ENCODE data around the gene DYNC1LI2.
"Not testable (repeated sequence)": the region's sequence is repeated elsewhere in the genome, so short reads cannot be mapped to it uniquely, and the experiment has no call there.

The DYNC1LI2 gene

DNA sequence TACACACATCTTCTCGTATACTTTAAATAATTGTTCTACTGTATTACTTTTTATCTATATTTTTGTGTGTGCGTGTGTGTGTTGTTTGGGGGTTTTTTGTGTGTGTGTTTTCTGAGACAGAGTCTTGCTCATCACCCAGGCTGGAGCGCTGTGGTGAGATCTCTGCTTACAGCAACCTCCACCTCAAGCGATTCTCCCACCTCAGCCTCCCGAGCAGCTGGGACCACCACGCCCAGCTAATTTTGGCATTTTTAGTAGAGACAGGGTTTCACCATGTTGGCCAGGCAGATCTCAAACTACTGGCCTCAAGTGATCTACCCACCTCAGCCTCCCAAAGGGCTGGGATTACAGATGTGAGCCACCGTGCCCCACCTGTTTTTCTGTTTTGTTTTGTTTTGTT lies 53.4 kb downstream of the DYNC1LI2 start:
- DNase-seq (ENCODE audit: low read depth in 1 of 2, low spot score in 1 of 2), result no peak

DNA sequence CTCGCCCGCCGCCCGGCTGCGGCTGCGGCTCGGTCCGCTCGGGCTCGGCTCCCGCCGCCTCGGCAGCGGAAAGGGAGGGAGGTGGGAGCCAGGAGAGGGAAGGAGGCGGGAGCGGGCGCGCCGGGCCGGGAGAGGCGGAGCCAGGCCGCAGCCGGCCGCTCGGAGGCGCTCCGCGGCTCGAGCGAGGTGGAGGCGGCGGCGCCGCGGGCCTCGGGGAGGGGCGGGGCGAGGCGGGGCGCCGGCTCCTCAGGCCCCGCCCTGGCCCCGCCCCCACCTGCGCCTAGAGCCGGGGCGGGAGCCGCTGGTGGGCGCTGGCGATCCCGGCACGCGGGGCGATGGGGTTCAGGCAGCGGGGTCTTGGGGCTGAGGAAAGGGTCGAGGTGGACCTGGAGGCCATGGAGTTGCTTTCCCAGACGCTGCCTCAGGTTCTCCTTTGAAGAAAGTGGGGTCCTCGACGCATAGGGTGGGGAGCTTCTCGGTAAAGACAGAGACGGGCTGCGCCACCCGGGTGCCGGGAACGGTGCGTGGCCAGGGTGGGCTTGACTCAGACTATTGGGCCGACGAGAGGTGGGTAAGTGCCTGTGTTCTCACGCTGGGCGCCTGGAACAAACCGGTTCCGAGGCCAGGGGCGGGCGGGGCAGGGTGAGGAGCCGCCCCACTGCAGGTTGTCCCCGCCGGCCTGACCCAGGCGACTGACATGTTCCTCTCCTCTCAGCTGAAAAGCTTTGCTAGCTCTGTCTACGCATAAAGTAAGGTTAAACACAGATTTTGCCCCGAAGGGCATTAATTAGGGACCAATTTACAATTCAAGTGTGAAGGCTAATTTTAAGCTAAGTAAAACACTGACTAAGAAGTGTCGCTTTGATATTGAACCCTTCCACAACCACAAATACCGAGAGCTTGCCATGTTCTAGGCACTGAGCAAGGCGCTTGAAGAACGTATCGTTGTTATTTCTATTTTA lies 54.5 kb downstream of the DYNC1LI2 start, which contains the start of gene CMTM4:
Gene CMTM4, minus strand, starts transcription at position 75 of the 962 bp plus-strand sequence. CDS start 218 bp downstream, outside the sequence.
- peak; percentile 66 to 68 for DNase-seq (ENCODE audit: low read depth in 1 of 2, low spot score in 1 of 2)

DNA sequence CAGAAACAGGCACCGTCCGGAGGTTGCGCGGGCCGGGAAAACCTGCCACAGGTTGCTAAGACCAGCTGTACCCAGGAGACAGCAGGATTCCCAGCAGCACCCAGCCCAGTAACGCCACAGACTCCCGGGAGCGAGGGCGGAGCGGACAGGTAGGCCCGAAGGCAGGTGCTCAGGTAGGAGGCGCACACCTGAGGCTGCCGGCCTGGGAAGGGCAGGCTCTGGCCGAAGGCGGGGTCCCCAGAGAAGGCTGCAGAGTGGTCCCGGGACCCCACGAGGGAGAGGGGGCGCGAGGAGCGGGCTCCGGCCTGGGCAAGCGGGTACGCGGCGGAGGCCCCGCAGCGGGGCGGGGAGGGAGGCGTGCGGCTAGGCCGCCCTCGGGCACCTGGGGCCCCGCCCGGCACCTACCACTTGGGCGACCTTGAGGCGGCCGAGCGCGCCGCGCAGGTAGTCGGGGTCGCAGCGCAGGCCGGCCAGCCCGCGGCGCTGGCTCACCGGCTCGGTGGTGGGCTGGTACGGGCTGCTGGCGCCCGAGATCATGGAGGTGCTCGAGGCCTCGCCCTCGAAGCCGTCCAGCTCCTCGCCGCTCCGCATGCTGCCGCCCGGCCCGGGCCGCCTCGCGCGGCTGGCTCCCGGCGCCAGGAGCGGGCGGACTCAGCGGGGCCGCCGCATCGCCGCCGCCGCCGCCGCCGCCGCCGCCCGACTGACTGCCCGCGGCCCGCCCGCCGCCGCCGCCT lies 55.3 kb downstream of the DYNC1LI2 start:
- DNase-seq (ENCODE audit: low read depth in 1 of 2, low spot score in 1 of 2), result no peak

DNA sequence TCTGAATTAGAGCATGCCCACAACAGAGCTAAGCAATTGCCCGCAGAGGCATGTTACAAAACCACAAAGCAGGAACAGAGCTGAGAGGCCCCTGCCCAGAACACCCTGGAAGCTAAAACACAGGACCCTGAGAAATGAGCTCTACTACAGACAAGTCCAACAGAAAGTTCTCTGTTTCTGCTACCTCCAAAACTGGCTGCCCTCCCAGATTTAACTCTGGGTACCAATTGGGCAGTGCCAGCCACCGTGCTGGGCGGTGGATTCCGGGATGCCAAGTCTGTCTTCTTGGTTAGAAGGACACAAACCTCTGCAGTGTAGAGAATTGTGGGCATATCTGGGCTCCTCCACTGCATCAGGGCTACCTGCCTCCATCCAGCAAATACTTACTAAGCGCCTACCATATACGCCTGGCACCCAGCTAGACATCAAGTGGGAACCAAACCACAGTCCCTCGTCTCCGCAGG lies 55.9 kb downstream of the DYNC1LI2 start:
- DNase-seq (ENCODE audit: low read depth in 1 of 2, low spot score in 1 of 2), result no peak

DNA sequence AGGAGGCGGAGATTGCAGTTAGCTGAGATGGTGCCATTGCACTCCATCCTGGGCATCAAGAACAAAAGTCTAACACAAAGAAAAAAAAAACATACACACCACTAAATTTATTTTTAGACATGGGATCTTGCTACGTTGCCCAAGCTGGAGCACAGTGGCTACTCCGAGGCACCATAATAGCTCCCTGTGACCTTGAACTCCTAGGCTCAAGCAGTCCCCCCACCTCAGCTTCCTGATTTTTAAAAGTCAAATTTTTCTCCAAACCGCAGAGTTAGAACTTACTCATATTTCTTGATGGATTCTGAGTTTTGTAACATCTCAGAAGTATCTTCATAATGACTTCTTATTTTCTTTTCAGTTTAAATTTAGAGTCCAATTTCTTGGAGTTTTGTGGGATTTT lies 58.3 kb downstream of the DYNC1LI2 start:
- DNase-seq (ENCODE audit: low read depth in 1 of 2, low spot score in 1 of 2), result no peak

DNA sequence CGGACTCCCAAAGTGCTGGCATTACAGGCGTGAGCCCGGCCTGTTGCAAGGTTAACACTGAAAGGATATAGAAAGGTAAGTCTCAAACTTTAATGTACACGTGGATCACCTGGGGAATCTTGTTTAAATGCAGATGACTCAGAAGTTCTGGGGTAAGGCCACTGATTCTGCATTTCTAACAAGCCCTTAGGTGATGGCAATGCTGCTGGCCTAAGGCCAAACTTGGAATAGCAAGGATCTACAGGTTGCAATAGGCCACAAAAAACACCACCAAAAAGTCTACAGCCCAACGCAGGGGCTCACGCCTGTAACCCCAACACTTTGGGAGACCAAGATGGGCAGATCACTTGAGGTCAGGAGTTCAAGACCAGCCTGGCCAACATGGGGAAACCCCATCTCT lies 59.1 kb downstream of the DYNC1LI2 start:
- DNase-seq (ENCODE audit: low read depth in 1 of 2, low spot score in 1 of 2), result no peak

DNA sequence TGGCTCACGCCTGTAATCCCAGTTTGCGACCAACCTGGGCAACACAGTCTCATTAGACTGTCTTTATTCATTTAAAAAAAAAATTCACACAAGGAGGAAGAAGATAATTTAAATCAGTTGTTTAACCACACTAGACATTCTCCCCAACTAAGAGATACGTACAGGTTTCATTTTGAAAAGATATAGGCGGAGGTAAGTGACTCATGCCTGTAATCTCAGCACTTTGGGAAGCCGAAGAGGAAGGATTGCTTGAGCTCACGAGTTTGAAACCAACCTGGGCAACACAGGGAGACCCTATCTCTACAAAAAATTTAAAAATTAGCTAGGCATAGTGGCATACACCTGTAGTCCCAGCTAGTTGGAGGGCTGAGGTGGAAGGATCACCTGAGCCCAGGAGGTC lies 60.2 kb downstream of the DYNC1LI2 start:
- DNase-seq (ENCODE audit: low read depth in 1 of 2, low spot score in 1 of 2), result no peak

DNA sequence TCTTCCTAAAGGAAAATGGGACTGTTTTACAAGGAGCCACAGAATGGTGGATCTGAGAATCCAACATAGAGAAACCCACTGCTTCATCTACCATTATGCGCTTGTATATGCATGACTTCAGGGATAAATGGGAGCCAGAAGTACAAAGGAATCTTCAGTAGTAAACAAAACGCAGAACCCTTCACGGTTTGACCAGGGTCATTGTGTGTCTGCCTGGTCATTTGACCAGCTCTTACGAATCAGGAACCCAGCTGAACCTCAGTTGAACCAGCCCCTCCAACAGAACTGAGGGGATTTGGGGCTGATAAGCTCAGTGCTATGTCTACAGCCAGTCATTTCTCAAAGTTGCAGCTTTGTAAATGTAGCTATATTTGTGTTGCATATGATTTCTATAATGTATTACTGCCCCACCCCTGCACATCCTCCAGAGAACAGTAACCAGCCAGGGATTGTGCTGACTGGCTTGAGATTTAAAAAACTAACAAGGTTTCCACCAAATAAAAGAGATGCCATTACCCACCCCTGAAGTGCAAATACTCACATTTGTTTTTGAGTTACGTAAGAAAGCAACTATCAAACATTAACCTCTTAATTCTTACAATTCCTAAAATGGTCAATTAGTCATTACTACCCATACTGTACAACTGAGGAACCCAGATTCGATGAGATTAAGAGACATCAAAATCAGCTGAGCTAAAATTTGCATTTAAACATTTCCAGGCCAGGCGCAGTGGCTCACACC lies 61.1 kb downstream of the DYNC1LI2 start:
- DNase-seq (ENCODE audit: low read depth in 1 of 2, low spot score in 1 of 2), result no peak

DNA sequence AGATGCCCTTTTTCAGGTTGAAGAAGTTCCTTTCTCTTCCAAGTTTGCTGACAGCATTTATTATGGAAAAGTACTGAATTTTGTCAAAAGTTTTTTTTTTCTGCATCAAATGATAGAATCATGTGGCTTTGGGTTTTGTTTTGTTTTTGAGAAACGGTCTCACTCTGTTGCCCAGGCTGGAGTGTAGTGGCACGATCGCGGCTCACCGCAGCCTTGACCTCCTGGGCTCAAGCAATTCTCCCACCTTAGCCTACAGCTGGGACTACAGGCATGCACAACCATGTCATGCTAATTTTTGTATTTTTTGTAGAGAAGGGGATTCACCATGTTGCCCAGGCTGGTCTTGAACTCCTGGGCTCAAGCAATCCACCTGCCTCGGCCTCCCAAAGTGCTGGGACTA lies 62.1 kb downstream of the DYNC1LI2 start:
- no peak for DNase-seq (ENCODE audit: low read depth in 1 of 2, low spot score in 1 of 2)

DNA sequence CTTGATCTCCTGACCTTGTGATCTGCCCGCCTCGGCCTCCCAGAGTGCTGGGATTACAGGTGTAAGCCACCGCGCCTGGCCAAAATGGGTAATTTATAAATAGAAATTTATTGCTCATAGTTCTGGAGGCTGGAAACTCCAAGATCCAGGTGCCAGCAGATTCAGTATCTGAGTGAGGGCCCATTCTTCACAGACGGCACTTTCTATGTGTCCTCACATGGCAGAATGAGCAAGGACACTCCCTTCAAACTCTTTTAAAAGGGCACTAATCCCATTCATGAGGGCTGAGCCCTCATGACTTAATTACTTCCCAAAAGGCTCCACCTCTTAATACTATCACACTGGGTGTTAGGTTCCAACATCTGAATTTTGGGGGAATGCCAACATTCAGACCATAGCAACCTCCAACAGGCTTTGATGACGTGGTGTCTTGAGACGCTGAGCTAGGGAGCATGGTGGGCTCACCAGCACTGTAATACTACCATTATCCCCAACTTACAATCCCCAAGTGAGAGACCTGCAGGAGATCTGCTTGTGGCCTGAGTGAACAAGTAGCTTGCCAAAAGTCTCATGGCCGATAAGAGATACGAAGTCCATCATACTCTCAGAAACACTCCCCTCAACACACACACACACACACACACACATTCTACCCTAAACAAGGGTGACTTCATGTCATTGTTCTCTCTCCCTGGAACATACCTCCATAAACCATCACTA lies 63.3 kb downstream of the DYNC1LI2 start:
- DNase-seq (ENCODE audit: low read depth in 1 of 2, low spot score in 1 of 2), result no peak

DNA sequence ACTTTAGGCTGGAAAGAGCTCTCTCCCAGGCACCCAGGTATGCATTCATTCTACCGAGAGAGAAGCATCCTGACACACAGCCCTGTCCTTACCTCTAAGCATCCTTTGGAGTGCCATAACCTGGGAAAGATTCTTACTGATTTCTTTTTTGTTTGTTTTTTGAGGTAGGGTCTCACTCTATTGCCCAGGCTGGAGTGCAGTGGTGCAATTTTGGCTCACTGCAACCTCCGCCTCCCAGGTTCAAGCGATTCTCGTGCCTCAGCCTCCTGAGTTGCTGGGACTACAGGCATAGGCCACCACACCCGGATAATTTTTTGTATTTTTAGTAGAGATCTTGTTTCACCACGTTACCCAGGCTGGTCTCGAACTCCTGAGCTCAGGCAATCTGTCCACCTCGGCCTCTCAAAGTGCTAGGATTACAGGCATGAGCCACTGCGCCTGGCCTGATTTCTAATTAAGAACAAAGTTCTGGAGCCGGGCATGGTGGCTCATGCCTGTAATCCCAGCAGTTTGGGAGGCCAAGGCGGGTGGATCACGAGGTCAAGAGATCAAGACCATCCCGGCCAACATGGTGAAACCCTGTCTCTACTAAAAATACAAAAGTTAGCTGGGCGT lies 65.8 kb downstream of the DYNC1LI2 start:
- DNase-seq (ENCODE audit: low read depth in 1 of 2, low spot score in 1 of 2), result not testable (repeated sequence)

DNA sequence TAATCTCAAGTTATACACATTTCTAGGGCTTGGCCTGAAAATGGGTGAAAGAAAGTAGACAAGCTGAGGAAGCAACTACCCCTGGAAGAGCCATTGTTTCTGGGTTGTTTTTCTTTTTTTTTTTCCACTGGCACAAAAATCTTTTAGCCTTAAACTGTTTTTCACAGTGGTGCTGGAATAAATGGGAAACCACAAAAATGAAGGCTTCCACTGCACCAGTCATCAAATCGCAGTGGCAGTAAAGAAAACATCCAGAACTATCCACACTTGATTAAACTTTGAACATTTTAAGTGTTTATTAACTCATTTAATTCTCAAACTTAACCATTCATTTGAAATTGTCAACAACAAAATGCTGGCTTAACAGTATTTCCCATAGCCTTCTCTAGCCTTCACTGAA lies 69.1 kb downstream of the DYNC1LI2 start:
- DNase-seq (ENCODE audit: low read depth in 1 of 2, low spot score in 1 of 2), result no peak

DNA sequence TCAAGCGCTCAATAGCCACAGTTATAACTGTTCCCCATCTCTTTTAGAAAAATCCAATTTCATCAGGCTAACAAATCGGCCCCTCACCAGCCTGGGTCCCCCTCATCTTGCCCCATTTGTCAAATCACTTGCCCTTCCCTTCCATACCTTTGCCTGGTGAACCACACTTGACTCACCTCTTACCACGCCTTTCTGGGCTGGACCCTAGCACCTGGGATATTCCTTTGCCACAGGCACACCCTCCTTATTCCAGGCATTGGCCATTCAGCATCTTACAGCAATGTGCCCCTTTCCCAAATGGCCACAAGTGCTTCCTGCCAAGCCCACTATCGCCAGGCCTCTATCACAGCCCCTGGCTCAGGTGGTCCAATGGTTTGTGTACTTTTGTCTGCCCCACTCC lies 69.7 kb downstream of the DYNC1LI2 start:
- no peak for DNase-seq (ENCODE audit: low read depth in 1 of 2, low spot score in 1 of 2)

DNA sequence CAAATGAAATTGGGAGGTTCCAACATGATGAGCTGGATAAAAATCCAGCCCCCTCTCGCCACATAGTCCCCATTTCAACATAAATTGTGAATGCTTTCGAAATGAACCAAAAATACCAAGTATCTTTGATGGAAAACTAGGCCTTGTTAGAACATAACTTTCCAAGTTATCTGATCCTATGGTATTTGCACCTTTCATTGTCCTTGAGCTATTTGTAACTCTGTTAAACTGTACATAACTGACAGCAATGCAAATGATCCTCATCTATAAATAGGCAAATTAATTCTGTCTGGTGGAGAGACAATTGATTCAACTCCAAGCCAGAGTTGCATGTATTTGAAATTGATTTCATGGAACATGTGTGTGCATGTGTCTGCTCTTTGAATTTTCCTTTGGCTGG lies 73.1 kb downstream of the DYNC1LI2 start:
- DNase-seq (ENCODE audit: low read depth in 1 of 2, low spot score in 1 of 2), result no peak

DNA sequence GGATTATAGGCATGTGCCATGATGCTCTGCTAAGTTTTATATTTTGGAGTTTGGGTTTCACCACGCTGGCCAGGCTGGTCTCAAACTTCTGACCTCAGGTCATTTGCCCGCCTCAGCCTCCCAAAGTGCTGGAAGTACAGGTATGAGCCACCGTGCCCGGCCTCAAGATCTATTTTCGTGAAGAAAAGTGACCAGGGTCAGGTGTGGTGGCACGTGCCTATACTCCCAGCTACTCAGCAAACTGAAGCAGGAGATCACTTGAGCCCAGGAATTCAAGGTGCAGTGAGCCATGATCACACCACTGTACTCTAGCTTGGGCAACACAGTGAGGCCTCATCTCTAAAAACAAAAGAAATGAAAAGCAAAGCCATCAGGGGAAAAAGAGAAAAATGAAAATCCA lies 73.6 kb downstream of the DYNC1LI2 start:
- DNase-seq (ENCODE audit: low read depth in 1 of 2, low spot score in 1 of 2), result no peak

DNA sequence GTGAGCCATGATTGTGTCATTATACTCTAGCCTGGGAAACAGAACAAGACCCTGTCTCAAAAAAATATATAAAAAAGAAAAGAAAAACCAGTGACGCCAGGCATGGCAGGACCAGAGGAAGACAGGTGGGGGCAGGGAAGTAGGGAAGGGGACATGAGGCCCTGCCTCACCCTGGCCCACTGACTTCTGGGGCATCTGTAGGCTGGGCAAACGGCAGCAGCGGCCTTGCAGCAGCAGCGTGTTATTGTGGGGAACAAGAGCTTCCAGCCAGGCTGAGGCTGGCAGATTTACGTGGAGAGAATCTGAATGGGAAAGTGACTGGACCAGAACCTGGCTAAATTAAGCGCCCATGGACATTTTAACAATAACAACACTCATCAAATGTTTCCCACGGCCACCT lies 74.2 kb downstream of the DYNC1LI2 start:
- no peak for DNase-seq (ENCODE audit: low read depth in 1 of 2, low spot score in 1 of 2)

DNA sequence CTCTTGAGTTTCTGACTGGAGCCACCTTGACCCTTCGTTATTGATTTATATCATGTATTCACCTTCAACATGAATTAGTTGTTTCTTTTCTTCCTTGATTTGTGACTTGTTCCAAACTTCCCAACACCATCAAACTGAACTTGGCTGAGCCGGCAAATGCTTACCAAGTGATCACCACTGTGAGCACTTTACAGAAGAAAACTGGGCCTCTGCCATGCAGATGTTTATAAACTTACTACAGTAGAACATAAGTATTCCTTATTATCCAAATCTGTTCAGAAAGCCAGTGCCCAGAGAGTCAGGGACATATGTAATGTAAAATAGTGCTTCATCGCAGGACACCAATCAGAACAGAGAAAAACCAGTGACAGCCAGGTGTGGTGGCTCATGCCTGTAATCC lies 74.8 kb downstream of the DYNC1LI2 start:
- DNase-seq (ENCODE audit: low read depth in 1 of 2, low spot score in 1 of 2), result no peak

DNA sequence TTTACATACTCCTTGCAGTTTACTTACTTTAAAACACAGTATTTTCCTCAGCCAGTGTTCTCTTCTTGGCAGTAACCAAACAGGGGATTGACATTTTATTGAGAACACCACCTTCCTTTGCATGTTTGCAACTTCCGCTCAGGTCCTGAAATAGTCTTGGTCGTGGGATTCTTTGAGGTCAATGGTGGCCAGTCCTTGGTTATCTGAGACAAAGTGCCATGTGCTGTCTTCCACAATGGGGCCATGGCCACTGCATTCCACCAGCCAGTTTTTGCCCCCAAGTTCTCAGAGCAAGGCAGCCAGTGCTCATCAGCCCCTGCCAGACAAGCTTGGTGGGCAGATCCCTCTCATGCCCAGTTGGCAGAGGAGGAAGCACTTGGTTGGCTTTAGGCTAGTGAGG lies 77.7 kb downstream of the DYNC1LI2 start:
- no peak for DNase-seq (ENCODE audit: low read depth in 1 of 2, low spot score in 1 of 2)

All from stimulated activated CD4-positive, alpha-beta T cell treated with anti-CD3 and anti-CD28 coated beads, Interleukin-15, amount 100 ng/mL, for 1 hour (primary cell).